K562 (cell line): ENCODE measurements around the gene ADM5. TPM values are rescaled to one million over a fixed set of nuclear protein-coding genes. Genes with fewer than 3 reads are reported as not detected.
A peak's percentile ranks its signal among the peaks of the same experiment; 100 is the strongest.

Experiments
- CTBP1 ChIP-seq: fragments of 450-650 bp; IDR thresholded peaks from 2 replicates; pipeline ENCODE4 v1.6.1; 2016; ENCODE audit warnings: borderline replicate concordance
- FOXK2 ChIP-seq, 2 experiments: fragments of 450-650 bp; IDR thresholded peaks in 1 of 2; conservative IDR thresholded peaks in 1 of 2; 2 replicates each; pipeline ENCODE4 v1.6.1; 2016; ENCODE audit warnings: low read depth in 2 of 2, mild to moderate bottlenecking in 1 of 2
- NFIC ChIP-seq: fragments of 450-650 bp; IDR thresholded peaks from 2 replicates; pipeline ENCODE4 v1.6.1; 2017; ENCODE audit warnings: mild to moderate bottlenecking, inconsistent platforms
- SUPT5H ChIP-seq: fragments of 450-650 bp; IDR thresholded peaks from 2 replicates; pipeline ENCODE4 v1.6.1; 2016
- ZBTB7A ChIP-seq: IDR thresholded peaks from 2 replicates; pipeline ENCODE4 v1.6.1; 2011; ENCODE audit warnings: low read depth, mild to moderate bottlenecking, low read length, moderate library complexity, borderline replicate concordance; ENCODE audit not compliant: control insufficient read depth
- polyA plus RNA-seq, 8 experiments: library from polyadenylated mRNA; depleted of rRNA in 4 of 8; stranded (reverse) in 5 of 8; unstranded in 3 of 8; fragments of >200 nt; fragmentation: Nextera tagmentation in 2 of 8; fragmentation: Illumina TruSeq in 1 of 8; extraction: Ambion mirVana in 2 of 8; extraction: Trizol in 1 of 8; gene quantifications; 2 replicates each; pipeline versions ENCODE4 v1.2.1 to v1.2.3, GENCODE V29; 2011 to 2014; ENCODE audit warnings: inconsistent platforms in 1 of 8, missing spikeins in 1 of 8
- total RNA-seq, 7 experiments: library from RNA; depleted of rRNA in 6 of 7; stranded (reverse); fragments of >200 nt in 6 of 7; fragmentation: Illumina TruSeq in 2 of 7; extraction: Trizol in 2 of 7; gene quantifications; 2 replicates each; pipeline versions ENCODE4 v1.2.1 to v1.2.3, GENCODE V29; 2011 to 2021; ENCODE audit warnings: low replicate concordance in 1 of 7
- TF ChIP-seq, protein P1 (sequence below): fragments of 250-450 bp; sonication (Bioruptor Pico); IDR thresholded peaks from 2 replicates; pipeline ENCODE4 v1.5.1; 2021; ENCODE audit warnings: mild to moderate bottlenecking
- TF ChIP-seq, protein P2 (sequence below), 2 experiments: IDR thresholded peaks in 1 of 2; conservative IDR thresholded peaks in 1 of 2; 2 replicates each; pipeline ENCODE4 v1.6.1; 2016; ENCODE audit warnings: low read depth in 2 of 2, mild to moderate bottlenecking in 1 of 2, missing compliant biosample characterization in 1 of 2, missing genetic modification characterization in 1 of 2, moderate library complexity in 1 of 2
- TF ChIP-seq, protein P3 (sequence below): fragments of 250-450 bp; sonication (Bioruptor Pico); IDR thresholded peaks from 2 replicates; pipeline ENCODE4 v1.5.0; 2020; ENCODE audit warnings: mild to moderate bottlenecking
- TF ChIP-seq, protein P4 (sequence below): sonication (generic); formaldehyde crosslinking; IDR thresholded peaks from 2 replicates; pipeline ENCODE4 v1.9.0; 2022; ENCODE audit warnings: mild to moderate bottlenecking, missing genetic modification reagents
- TF ChIP-seq, protein P5 (sequence below): fragments of 200-800 bp; sonication (Bioruptor generic); IDR thresholded peaks from 2 replicates; pipeline ENCODE4 v1.6.1; 2017; ENCODE audit warnings: missing genetic modification characterization, missing compliant biosample characterization
- TF ChIP-seq, protein P6 (sequence below): fragments of 450-650 bp; IDR thresholded peaks from 2 replicates; pipeline ENCODE4 v1.6.1; 2018; ENCODE audit not compliant: partially characterized antibody
- TF ChIP-seq, protein P7 (sequence below): fragments of 450-650 bp; formaldehyde crosslinking; IDR thresholded peaks from 2 replicates; pipeline ENCODE4 v1.4.0; 2022; ENCODE audit warnings: mild to moderate bottlenecking, moderate library complexity

Gene ADM5
- total and polyA plus RNA-seq, 9 of the 15 experiments (the other 6 are each of a cell fraction or from before 2014, with no cell fraction given) = 0.13 to 8.4 (median 2.0) TPM; not detected in 1

DNA sequence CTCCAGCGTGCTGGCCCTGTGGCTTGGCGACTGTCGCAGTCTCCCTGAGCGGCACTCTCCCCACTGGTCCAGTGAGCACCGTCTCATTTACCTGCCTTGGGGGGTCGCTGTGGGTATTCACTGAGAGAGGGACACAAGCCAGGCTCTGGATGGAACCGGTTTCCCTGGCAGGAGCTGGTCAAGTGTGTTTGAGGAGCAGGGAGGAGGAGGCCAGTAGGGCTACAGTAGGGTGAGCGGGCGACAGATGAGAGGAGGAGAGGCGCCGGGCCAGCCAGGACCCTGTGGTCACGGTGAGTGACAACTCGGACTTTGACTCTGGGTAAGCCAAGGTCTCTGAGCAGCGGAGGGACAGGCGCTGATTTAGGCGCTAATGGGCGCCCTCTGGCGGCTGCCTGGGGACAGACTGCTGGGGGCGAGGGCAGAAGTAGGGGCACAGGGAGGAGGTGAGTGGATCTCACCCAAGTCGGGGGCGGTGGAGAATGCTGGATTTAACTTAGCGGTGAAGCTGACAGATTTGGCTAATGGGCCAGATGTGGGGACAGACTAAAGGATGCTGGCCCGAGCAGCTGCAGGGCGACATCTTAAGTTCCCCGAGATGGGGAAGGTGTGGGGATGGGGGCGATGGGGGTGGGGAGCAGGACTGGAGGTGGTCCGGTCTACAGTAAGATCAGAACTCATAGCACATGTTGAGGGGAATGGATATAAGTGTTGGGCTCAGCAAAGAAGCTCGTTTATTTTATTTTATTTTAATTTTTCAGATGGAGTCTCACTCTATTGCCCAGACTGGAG lies 17.1 kb upstream of the ADM5 start (continued):
- TF ChIP-seq, protein P1, sequence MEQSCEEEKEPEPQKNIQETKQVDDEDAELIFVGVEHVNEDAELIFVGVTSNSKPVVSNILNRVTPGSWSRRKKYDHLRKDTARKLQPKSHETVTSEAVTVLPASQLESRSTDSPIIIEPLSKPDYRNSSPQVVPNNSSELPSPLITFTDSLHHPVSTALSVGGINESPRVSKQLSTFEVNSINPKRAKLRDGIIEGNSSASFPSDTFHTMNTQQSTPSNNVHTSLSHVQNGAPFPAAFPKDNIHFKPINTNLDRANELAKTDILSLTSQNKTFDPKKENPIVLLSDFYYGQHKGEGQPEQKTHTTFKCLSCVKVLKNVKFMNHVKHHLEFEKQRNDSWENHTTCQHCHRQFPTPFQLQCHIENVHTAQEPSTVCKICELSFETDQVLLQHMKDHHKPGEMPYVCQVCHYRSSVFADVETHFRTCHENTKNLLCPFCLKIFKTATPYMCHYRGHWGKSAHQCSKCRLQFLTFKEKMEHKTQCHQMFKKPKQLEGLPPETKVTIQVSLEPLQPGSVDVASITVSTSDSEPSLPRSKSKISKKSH (CRISPR knock-in tag) = no peak
- TF ChIP-seq CTBP1 (peak; percentile 70; the same call in 1 of the 2 replicates), SUPT5H (peak; percentile 53; the same call in 1 of the 2 replicates), NFIC (peak; percentile 36; the same call in 1 of the 2 replicates), FOXK2 (conservative IDR thresholded peaks at IDR 0.05 in 1 of 2, IDR thresholded peaks at IDR 0.05 in 1 of 2; ENCODE audit: low read depth in 2 of 2) (peak in 1 of 2 experiments; percentile 62; a peak in 1 of 4 replicates), ZBTB7A (peak; percentile 75)
- TF ChIP-seq, protein P2, sequence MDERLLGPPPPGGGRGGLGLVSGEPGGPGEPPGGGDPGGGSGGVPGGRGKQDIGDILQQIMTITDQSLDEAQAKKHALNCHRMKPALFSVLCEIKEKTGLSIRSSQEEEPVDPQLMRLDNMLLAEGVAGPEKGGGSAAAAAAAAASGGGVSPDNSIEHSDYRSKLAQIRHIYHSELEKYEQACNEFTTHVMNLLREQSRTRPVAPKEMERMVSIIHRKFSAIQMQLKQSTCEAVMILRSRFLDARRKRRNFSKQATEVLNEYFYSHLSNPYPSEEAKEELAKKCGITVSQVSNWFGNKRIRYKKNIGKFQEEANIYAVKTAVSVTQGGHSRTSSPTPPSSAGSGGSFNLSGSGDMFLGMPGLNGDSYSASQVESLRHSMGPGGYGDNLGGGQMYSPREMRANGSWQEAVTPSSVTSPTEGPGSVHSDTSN (CRISPR knock-in tag; IDR thresholded peaks at IDR 0.05; ENCODE audit: low read depth) = peak; percentile 61
- TF ChIP-seq, protein P2 (tag; conservative IDR thresholded peaks at IDR 0.05; ENCODE audit: low read depth) = peak; percentile 80
- TF ChIP-seq, protein P3, sequence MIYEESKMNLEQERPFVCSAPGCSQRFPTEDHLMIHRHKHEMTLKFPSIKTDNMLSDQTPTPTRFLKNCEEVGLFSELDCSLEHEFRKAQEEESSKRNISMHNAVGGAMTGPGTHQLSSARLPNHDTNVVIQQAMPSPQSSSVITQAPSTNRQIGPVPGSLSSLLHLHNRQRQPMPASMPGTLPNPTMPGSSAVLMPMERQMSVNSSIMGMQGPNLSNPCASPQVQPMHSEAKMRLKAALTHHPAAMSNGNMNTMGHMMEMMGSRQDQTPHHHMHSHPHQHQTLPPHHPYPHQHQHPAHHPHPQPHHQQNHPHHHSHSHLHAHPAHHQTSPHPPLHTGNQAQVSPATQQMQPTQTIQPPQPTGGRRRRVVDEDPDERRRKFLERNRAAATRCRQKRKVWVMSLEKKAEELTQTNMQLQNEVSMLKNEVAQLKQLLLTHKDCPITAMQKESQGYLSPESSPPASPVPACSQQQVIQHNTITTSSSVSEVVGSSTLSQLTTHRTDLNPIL (CRISPR knock-in tag) = no peak
- TF ChIP-seq, protein P4, sequence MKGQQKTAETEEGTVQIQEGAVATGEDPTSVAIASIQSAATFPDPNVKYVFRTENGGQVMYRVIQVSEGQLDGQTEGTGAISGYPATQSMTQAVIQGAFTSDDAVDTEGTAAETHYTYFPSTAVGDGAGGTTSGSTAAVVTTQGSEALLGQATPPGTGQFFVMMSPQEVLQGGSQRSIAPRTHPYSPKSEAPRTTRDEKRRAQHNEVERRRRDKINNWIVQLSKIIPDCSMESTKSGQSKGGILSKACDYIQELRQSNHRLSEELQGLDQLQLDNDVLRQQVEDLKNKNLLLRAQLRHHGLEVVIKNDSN (CRISPR knock-in tag) = no peak
- TF ChIP-seq, protein P5, sequence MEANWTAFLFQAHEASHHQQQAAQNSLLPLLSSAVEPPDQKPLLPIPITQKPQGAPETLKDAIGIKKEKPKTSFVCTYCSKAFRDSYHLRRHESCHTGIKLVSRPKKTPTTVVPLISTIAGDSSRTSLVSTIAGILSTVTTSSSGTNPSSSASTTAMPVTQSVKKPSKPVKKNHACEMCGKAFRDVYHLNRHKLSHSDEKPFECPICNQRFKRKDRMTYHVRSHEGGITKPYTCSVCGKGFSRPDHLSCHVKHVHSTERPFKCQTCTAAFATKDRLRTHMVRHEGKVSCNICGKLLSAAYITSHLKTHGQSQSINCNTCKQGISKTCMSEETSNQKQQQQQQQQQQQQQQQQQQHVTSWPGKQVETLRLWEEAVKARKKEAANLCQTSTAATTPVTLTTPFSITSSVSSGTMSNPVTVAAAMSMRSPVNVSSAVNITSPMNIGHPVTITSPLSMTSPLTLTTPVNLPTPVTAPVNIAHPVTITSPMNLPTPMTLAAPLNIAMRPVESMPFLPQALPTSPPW = peak; percentile 59
- TF ChIP-seq, protein P6, sequence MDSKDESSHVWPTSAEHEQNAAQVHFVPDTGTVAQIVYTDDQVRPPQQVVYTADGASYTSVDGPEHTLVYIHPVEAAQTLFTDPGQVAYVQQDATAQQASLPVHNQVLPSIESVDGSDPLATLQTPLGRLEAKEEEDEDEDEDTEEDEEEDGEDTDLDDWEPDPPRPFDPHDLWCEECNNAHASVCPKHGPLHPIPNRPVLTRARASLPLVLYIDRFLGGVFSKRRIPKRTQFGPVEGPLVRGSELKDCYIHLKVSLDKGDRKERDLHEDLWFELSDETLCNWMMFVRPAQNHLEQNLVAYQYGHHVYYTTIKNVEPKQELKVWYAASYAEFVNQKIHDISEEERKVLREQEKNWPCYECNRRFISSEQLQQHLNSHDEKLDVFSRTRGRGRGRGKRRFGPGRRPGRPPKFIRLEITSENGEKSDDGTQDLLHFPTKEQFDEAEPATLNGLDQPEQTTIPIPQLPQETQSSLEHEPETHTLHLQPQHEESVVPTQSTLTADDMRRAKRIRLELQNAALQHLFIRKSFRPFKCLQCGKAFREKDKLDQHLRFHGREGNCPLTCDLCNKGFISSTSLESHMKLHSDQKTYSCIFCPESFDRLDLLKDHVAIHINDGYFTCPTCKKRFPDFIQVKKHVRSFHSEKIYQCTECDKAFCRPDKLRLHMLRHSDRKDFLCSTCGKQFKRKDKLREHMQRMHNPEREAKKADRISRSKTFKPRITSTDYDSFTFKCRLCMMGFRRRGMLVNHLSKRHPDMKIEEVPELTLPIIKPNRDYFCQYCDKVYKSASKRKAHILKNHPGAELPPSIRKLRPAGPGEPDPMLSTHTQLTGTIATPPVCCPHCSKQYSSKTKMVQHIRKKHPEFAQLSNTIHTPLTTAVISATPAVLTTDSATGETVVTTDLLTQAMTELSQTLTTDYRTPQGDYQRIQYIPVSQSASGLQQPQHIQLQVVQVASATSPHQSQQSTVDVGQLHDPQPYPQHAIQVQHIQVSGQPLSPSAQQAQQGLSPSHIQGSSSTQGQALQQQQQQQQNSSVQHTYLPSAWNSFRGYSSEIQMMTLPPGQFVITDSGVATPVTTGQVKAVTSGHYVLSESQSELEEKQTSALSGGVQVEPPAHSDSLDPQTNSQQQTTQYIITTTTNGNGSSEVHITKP = peak; percentile 20
- TF ChIP-seq, protein P7, sequence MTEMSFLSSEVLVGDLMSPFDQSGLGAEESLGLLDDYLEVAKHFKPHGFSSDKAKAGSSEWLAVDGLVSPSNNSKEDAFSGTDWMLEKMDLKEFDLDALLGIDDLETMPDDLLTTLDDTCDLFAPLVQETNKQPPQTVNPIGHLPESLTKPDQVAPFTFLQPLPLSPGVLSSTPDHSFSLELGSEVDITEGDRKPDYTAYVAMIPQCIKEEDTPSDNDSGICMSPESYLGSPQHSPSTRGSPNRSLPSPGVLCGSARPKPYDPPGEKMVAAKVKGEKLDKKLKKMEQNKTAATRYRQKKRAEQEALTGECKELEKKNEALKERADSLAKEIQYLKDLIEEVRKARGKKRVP (CRISPR knock-in tag) = peak; percentile 48; the same call in 1 of the 2 replicates
